ENCODE results near the gene RMND5A. TPM values are rescaled to one million over a fixed set of nuclear protein-coding genes. Genes with fewer than 3 reads are reported as not detected.

Gene RMND5A
- total RNA-seq, 1 donor from 2014 or later, result 49.6 TPM

DNA sequence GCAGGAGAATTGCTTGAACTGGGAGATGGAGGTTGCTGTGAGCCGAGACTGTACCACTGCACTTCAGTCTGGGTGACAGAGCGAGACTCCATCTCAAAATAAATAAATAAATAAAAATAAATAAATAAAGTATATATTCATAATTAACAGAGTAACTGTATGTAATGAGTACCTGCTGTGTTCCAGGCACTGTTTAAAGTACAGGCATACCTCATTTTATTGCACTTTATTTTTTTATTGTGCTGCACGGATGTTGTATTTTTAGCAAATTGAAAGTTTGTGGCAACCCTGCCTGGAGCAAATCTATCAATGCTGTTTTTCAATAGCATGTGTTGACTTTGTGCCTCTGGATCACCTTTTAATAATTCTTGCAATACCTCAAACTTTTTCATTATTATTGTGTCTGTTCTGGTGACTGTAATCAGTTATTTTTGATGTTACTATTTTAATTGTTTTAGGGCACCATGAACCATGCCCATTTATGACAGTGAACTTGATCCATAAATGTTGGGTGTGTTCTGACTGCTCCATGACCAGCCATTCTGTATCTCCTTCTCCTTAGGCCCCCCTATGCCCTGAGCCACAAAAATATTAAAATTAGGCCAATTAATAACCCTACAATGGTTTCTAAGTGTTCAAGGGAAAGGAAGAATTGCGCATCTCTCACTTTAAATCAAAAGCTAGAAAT lies 98.2 kb downstream of the RMND5A start:
- TF ChIP-seq, protein P1, sequence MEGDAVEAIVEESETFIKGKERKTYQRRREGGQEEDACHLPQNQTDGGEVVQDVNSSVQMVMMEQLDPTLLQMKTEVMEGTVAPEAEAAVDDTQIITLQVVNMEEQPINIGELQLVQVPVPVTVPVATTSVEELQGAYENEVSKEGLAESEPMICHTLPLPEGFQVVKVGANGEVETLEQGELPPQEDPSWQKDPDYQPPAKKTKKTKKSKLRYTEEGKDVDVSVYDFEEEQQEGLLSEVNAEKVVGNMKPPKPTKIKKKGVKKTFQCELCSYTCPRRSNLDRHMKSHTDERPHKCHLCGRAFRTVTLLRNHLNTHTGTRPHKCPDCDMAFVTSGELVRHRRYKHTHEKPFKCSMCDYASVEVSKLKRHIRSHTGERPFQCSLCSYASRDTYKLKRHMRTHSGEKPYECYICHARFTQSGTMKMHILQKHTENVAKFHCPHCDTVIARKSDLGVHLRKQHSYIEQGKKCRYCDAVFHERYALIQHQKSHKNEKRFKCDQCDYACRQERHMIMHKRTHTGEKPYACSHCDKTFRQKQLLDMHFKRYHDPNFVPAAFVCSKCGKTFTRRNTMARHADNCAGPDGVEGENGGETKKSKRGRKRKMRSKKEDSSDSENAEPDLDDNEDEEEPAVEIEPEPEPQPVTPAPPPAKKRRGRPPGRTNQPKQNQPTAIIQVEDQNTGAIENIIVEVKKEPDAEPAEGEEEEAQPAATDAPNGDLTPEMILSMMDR (IDR thresholded peaks at IDR 0.05; ENCODE audit: unreplicated experiment), result no peak
- Mint-ChIP-seq H3K27ac (no peak overlapping the region), H3K36me3 (ENCODE audit: insufficient read depth) (no peaks in the 10 kb centered on the region), H3K9me3 (ENCODE audit: low read depth) (no peaks in the 10 kb centered on the region), H3K4me3 (ENCODE audit: low read depth) (no peak overlapping the region), H3K4me1 (ENCODE audit: low read depth) (peaks cover 1% of the 10 kb centered on the region), H3K27me3 (peaks cover 41% of the 10 kb centered on the region)
- DNase-seq (ENCODE audit: low spot score, unreplicated experiment), result no peak

DNA sequence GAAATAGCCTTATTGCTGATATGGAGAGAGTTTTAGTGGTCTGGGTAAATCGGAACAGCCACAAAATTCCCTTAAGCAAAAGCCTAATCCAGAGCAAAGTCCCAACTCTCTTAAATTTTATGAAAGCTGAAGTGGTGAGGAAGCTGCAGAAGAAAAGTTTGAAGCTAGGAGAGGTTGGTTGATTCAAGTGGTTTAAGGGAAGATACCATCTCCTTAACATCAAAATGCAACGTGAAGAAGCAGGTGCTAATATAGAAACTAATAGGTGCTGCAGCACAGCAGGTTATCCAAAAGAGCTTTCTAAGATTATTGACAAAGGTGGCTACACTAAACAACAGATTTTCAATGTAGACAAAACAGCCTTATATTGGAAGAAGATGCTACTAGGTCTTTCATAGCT lies 98.9 kb downstream of the RMND5A start:
- TF ChIP-seq, protein P1 (IDR thresholded peaks at IDR 0.05; ENCODE audit: unreplicated experiment), result no peak
- no peaks in the 10 kb centered on the region for H3K36me3 Mint-ChIP-seq (ENCODE audit: insufficient read depth)
- no peak for DNase-seq (ENCODE audit: low spot score, unreplicated experiment)
- H3K9me3 Mint-ChIP-seq (ENCODE audit: low read depth), result no peaks in the 10 kb centered on the region
- H3K4me3 Mint-ChIP-seq (ENCODE audit: low read depth), result no peak overlapping the region
- peaks cover 5% of the 10 kb centered on the region for H3K4me1 Mint-ChIP-seq (ENCODE audit: low read depth)
- H3K27me3 Mint-ChIP-seq, result peaks cover 46% of the 10 kb centered on the region
- no peak overlapping the region for H3K27ac Mint-ChIP-seq

DNA sequence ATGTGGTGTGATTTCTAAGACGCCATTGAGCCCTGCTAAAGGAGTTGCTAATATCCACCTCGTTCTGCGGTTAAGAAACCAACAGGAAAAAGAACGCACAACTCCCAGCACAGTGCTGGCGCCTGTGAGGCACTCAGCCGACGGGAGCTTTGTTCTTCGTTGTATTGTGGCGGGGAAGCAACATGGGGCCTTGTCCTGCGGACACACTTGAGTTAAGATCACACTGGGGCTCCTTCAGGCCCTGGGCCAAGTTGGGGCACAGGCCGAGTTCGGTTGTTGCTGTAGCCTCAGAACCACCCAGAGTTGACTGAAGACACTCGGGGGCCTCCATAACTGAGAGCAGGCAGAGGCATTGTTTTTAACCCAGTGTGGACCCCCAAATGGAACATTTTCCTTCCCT lies 101.2 kb downstream of the RMND5A start:
- DNase-seq (ENCODE audit: low spot score, unreplicated experiment), result no peak
- TF ChIP-seq, protein P1 (IDR thresholded peaks at IDR 0.05; ENCODE audit: unreplicated experiment), result no peak
- no peak overlapping the region for H3K27ac Mint-ChIP-seq
- H3K4me1 Mint-ChIP-seq (ENCODE audit: low read depth), result peaks cover 3% of the 10 kb centered on the region
- no peaks in the 10 kb centered on the region for H3K36me3 Mint-ChIP-seq (ENCODE audit: insufficient read depth)
- no peaks in the 10 kb centered on the region for H3K9me3 Mint-ChIP-seq (ENCODE audit: low read depth)
- H3K27me3 Mint-ChIP-seq, result peaks cover 59% of the 10 kb centered on the region
- no peak overlapping the region for H3K4me3 Mint-ChIP-seq (ENCODE audit: low read depth)

DNA sequence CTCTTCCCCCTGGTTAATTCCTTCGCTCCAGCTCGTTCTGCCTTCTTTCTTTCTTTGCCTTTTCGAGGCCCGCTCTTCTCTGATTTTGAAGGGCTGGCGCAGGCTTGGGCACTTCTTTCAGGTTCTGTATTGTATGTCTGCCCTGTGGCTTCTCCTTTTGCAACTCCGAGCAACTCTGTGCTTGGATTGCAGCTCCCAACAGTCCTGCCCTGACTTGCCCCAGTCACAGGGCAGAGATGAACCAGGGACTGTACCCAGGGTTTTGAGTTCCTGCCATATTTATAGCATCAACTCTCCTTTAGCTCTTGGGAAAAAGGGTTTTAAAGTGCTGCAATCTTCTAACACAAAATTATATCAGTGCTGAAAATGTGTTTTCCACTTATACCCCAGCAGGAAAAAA lies 101.8 kb downstream of the RMND5A start:
- TF ChIP-seq, protein P1 (IDR thresholded peaks at IDR 0.05; ENCODE audit: unreplicated experiment), result no peak
- Mint-ChIP-seq H3K4me3 (ENCODE audit: low read depth) (no peak overlapping the region), H3K27ac (no peak overlapping the region), H3K9me3 (ENCODE audit: low read depth) (no peaks in the 10 kb centered on the region), H3K27me3 (peaks cover 58% of the 10 kb centered on the region), H3K4me1 (ENCODE audit: low read depth) (peaks cover 3% of the 10 kb centered on the region), H3K36me3 (ENCODE audit: insufficient read depth) (no peaks in the 10 kb centered on the region)
- DNase-seq (ENCODE audit: low spot score, unreplicated experiment), result no peak

DNA sequence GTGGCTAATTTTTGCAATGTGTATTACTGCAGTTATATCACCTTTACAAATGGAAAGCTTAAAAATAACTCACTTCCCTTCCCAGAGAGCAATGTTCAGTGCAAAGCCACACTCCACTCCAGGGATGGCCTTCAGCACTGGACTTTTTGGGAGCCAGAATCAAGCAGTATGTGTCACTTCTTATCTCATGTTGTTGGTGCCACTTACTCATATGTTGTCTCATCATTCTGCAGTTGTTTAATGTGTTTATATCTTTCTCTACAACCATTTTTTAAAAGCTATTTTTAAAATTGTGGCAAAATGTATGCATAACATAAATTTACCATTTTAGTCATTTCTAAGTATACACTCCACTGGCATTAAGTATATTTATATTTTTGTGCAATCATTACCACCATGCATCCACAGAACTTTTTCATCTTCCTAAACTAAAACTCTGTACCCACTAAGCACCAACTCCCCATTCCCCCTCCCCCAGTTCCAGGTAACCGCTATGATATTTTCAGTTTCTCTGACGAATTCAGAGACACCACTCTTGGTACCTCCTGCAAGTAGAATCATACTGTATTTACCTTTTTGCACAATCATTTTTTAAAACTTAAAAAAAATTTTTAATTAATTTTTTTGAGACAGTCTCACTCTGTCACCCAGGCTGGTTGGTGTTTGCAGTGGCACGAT lies 102.7 kb downstream of the RMND5A start:
- Mint-ChIP-seq H3K27ac (no peak overlapping the region), H3K4me1 (ENCODE audit: low read depth) (peaks cover 3% of the 10 kb centered on the region), H3K4me3 (ENCODE audit: low read depth) (no peak overlapping the region), H3K36me3 (ENCODE audit: insufficient read depth) (no peaks in the 10 kb centered on the region), H3K9me3 (ENCODE audit: low read depth) (no peaks in the 10 kb centered on the region), H3K27me3 (peaks cover 64% of the 10 kb centered on the region)
- TF ChIP-seq, protein P1 (IDR thresholded peaks at IDR 0.05; ENCODE audit: unreplicated experiment), result no peak
- DNase-seq (ENCODE audit: low spot score, unreplicated experiment), result no peak

Data from progenitor cell of endocrine pancreas (in vitro differentiated cells).